ENCODE results near the gene CENPC.
A peak's percentile ranks its signal among the peaks of the same experiment; 100 is the strongest.
"Not testable (repeated sequence)": the region's sequence is repeated elsewhere in the genome, so short reads cannot be mapped to it uniquely, and the experiment has no call there.

CENPC gene

DNA sequence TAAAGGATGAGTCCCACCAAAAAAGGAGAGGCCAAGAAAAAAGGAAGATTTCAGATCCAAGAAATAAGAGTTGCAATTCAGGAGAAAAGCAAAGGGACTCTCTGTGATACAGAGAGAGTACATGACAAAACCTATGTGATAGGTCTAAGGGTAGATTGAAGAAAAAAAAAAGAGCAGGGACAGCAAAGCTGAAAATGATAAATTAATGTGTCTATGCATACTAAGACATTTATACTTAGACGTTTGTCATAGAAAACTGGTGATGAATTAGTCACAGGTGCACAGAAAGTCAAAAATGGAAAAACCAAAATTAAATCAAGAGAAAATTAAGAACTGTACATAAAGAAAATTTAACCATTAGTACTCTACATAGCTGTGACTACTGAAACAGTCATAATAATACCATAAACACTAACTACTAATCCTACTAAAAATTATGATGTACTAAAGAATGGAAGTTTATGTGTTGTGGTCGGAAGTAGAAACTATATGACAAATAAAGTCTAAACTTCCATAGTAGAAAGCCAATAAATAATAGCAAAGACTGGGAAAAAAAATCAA, 9.9 kb downstream of the CENPC start:
- Mint-ChIP-seq H3K9me3 (peaks cover 8% of the 10 kb centered on the region), H3K4me1 (ENCODE audit: low read depth) (peaks cover 50% of the 10 kb centered on the region), H3K4me3 (no peak overlapping the region), H3K27ac (peak overlapping the region; percentile 60), H3K27me3 (no peaks in the 10 kb centered on the region), H3K36me3 (ENCODE audit: low read depth) (peaks cover 89% of the 10 kb centered on the region)
- DNase-seq, result no peak

- H3K36me3 Mint-ChIP-seq (ENCODE audit: low read depth), result peaks cover 87% of the 10 kb centered on the region
- H3K4me3 Mint-ChIP-seq, result no peak overlapping the region
- H3K27ac Mint-ChIP-seq, result no peak overlapping the region
- no peaks in the 10 kb centered on the region for H3K27me3 Mint-ChIP-seq
- DNase-seq, result no peak
- H3K4me1 Mint-ChIP-seq (ENCODE audit: low read depth), result peaks cover 45% of the 10 kb centered on the region
- H3K9me3 Mint-ChIP-seq, result peaks cover 8% of the 10 kb centered on the region
These were observed 12.2 kb downstream of the CENPC start for GRCh38 chr4:67533112-67533511.

DNA sequence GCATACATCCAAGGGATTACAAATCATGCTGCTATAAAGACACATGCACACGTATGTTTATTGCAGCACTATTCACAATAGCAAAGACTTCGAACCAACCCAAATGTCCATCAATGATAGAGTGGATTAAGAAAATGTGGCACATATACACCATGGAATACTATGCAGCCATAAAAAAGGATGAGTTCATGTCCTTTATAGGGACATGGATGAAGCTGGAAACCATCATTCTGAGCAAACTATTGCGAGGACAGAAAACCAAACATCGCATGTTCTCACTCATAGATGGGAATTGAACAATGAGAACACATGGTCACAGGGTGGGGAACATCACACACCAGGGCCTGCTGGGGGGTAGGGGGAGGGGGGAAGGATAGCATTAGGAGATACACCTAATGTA, 12.9 kb downstream of the CENPC start:
- Mint-ChIP-seq H3K36me3 (ENCODE audit: low read depth) (peaks cover 86% of the 10 kb centered on the region), H3K4me1 (ENCODE audit: low read depth) (peaks cover 49% of the 10 kb centered on the region)
- not testable (repeated sequence) for H3K4me3 Mint-ChIP-seq, H3K9me3 Mint-ChIP-seq, H3K27me3 Mint-ChIP-seq, H3K27ac Mint-ChIP-seq, DNase-seq

DNA sequence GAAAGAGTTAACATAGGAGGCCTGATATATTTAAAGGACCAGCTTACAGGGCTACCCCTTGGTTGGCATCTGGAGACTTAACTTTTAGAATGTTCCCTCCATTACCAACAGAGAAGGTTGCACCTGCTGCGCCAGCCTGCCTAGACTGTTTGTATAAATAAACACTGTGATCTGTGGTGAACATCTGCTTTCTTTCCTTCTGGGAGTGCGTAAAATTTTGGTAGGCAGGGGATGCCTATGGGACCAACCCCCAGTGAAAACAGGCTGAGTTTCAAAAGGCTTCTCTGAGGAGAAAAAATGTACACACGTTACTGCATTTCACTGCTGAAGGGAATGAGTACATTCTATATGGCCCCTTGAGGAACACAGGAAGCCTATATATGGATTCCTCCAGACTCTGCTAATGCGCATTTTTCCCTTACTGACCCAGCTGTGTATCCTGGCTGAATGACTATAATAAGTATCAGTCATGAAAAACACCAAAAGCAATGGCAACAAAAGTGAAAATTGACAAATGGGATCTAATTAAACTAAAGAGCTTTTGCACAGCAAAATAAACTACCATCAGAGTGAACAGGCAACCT, 13.8 kb downstream of the CENPC start:
- Mint-ChIP-seq H3K36me3 (ENCODE audit: low read depth) (peaks cover 88% of the 10 kb centered on the region), H3K27me3 (no peaks in the 10 kb centered on the region), H3K4me3 (no peak overlapping the region), H3K4me1 (ENCODE audit: low read depth) (peaks cover 57% of the 10 kb centered on the region), H3K9me3 (peaks cover 8% of the 10 kb centered on the region), H3K27ac (no peak overlapping the region)
- DNase-seq, result no peak

GRCh38 chr4:67524140-67524539, 21.2 kb downstream of the CENPC start:
- not testable (repeated sequence) for H3K9me3 Mint-ChIP-seq, H3K27me3 Mint-ChIP-seq, H3K4me3 Mint-ChIP-seq, DNase-seq
- Mint-ChIP-seq H3K4me1 (ENCODE audit: low read depth) (peaks cover 75% of the 10 kb centered on the region), H3K27ac (peak overlapping the region; percentile 96), H3K36me3 (ENCODE audit: low read depth) (peaks cover 77% of the 10 kb centered on the region)

- Mint-ChIP-seq H3K9me3 (no peaks in the 10 kb centered on the region), H3K36me3 (ENCODE audit: low read depth) (peaks cover 77% of the 10 kb centered on the region), H3K27me3 (no peaks in the 10 kb centered on the region), H3K27ac (peak overlapping the region; percentile 96), H3K4me3 (peak overlapping the region; percentile 62), H3K4me1 (ENCODE audit: low read depth) (peaks cover 69% of the 10 kb centered on the region)
- DNase-seq, result no peak
These were observed 22.2 kb downstream of the CENPC start for GRCh38 chr4:67522851-67523671.

GRCh38 chr4:67522230-67522629, 23.1 kb downstream of the CENPC start:
- DNase-seq, result no peak
- Mint-ChIP-seq H3K36me3 (ENCODE audit: low read depth) (peaks cover 78% of the 10 kb centered on the region), H3K27ac (peak overlapping the region; percentile 96), H3K9me3 (no peaks in the 10 kb centered on the region), H3K27me3 (no peaks in the 10 kb centered on the region), H3K4me3 (peak overlapping the region; percentile 33), H3K4me1 (ENCODE audit: low read depth) (peaks cover 64% of the 10 kb centered on the region)

- no peak overlapping the region for H3K4me3 Mint-ChIP-seq
- no peak for DNase-seq
- peaks cover 61% of the 10 kb centered on the region for H3K4me1 Mint-ChIP-seq (ENCODE audit: low read depth)
- no peaks in the 10 kb centered on the region for H3K9me3 Mint-ChIP-seq
- H3K27me3 Mint-ChIP-seq, result no peaks in the 10 kb centered on the region
- H3K27ac Mint-ChIP-seq, result peak overlapping the region; percentile 49
- peaks cover 78% of the 10 kb centered on the region for H3K36me3 Mint-ChIP-seq (ENCODE audit: low read depth)
These were observed 23.8 kb downstream of the CENPC start for GRCh38 chr4:67521506-67521905.

DNA sequence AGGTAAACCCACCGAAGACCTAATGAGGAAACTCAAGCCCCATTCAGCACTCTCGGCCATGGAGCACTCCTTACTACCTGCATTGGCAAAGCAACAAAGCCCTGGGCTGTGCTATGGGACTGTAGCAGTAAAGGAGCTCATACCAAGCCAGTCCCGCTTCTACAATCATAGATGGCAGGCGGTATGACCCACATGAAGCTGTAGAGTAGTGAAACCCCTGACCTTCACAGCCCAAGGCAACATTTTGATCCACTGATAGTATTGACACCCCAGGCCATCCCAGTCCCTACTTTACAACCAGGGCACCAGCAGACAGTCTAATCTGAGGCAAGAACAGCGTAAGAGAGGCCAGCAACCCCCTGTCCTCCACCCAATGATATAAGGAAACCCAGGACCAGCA, 25.2 kb downstream of the CENPC start:
- Mint-ChIP-seq H3K27me3 (no peaks in the 10 kb centered on the region), H3K27ac (peak overlapping the region; percentile 4), H3K4me3 (no peak overlapping the region), H3K36me3 (ENCODE audit: low read depth) (peaks cover 80% of the 10 kb centered on the region), H3K4me1 (ENCODE audit: low read depth) (peaks cover 54% of the 10 kb centered on the region), H3K9me3 (no peaks in the 10 kb centered on the region)
- no peak for DNase-seq

GRCh38 chr4:67512501-67512900, 32.8 kb downstream of the CENPC start:
- Mint-ChIP-seq H3K4me3 (no peak overlapping the region), H3K27ac (peak overlapping the region; percentile 40), H3K9me3 (no peaks in the 10 kb centered on the region), H3K4me1 (ENCODE audit: low read depth) (peaks cover 30% of the 10 kb centered on the region), H3K27me3 (no peaks in the 10 kb centered on the region), H3K36me3 (ENCODE audit: low read depth) (peaks cover 91% of the 10 kb centered on the region)
- DNase-seq, result no peak

- no peaks in the 10 kb centered on the region for H3K9me3 Mint-ChIP-seq
- no peak for DNase-seq
- H3K4me3 Mint-ChIP-seq, result no peak overlapping the region
- no peaks in the 10 kb centered on the region for H3K27me3 Mint-ChIP-seq
- H3K27ac Mint-ChIP-seq, result no peak overlapping the region
- peaks cover 74% of the 10 kb centered on the region for H3K36me3 Mint-ChIP-seq (ENCODE audit: low read depth)
- H3K4me1 Mint-ChIP-seq (ENCODE audit: low read depth), result peaks cover 15% of the 10 kb centered on the region
These were observed 44.9 kb downstream of the CENPC start for GRCh38 chr4:67500373-67500772.

DNA sequence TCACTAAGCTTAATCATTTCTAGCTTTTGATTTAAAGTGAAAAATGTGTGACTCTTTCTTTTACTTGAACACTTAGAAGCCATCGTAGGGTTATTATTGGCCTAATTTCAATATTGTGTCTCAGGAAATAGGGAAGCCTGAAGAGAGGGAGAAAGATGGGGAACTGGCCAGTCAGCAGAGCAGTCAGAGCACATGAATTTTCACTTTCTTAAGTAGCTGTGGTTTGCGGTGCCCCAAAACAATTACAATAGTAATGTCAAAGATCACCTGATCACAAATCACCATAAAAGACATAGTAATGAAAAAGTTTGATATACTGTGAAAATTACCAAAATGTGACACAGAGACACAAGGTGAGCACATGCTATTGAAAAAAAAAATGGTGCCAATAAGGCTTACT, 45.5 kb downstream of the CENPC start:
- DNase-seq, result no peak

GRCh38 chr4:67483868-67484602, 61.3 kb downstream of the CENPC start:
- peaks cover 91% of the 10 kb centered on the region for H3K36me3 Mint-ChIP-seq (ENCODE audit: low read depth)
- no peak overlapping the region for H3K4me3 Mint-ChIP-seq
- no peaks in the 10 kb centered on the region for H3K27me3 Mint-ChIP-seq
- peaks cover 17% of the 10 kb centered on the region for H3K9me3 Mint-ChIP-seq
- H3K4me1 Mint-ChIP-seq (ENCODE audit: low read depth), result peaks cover 27% of the 10 kb centered on the region
- DNase-seq, result no peak
- peak overlapping the region; percentile 26 for H3K27ac Mint-ChIP-seq

More for the DNA sequence above, 45.5 kb downstream of the CENPC start:
- H3K27me3 Mint-ChIP-seq, result no peaks in the 10 kb centered on the region
- H3K9me3 Mint-ChIP-seq, result no peaks in the 10 kb centered on the region
- peaks cover 72% of the 10 kb centered on the region for H3K36me3 Mint-ChIP-seq (ENCODE audit: low read depth)
- no peak overlapping the region for H3K4me3 Mint-ChIP-seq
- peak overlapping the region; percentile 62 for H3K27ac Mint-ChIP-seq
- H3K4me1 Mint-ChIP-seq (ENCODE audit: low read depth), result peaks cover 18% of the 10 kb centered on the region

GRCh38 chr4:67480810-67481209, 64.5 kb downstream of the CENPC start:
- peaks cover 30% of the 10 kb centered on the region for H3K9me3 Mint-ChIP-seq
- no peak overlapping the region for H3K4me3 Mint-ChIP-seq
- no peak overlapping the region for H3K27ac Mint-ChIP-seq
- no peak for DNase-seq
- H3K4me1 Mint-ChIP-seq (ENCODE audit: low read depth), result peaks cover 30% of the 10 kb centered on the region
- H3K36me3 Mint-ChIP-seq (ENCODE audit: low read depth), result peaks cover 97% of the 10 kb centered on the region
- H3K27me3 Mint-ChIP-seq, result no peaks in the 10 kb centered on the region

All from activated T-cell treated with anti-CD3 and anti-CD28 coated beads, Interleukin-2, amount 50 U/mL, for 24 hours (primary cell).